ENCODE results near the gene SNX32.

DNA sequence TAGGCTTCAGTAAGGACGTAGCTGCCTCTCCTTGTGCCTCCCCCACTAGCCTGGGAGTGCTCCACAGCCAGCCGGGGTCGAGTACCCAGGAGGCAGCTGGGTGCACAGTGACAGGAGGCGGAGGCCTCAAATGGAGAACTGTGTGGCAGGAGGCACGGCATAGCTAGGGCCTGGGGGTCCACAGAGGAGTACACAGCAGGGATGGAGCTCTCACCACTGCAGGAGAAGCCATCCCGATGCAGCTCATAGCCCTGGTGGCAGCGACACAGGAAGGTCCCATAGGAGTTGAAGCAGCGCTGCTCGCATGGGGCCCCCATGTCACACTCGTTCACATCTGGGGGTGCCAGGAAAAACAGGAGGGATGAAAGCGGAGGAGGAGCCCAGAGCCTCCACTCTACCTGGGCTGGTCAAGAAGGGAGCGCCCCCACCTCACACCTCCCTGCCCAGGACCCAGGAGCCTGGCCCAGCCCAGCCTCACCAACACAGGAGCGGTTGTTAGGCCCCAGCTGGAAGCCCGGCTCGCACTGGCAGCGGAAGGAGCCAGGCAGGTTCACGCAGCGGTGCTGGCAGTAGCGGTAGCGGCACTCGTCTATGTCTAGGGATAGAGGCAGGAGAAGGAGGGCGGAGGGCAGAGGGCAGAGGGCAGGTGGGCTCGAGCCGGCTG lies 36.0 kb downstream of the SNX32 start:
- TF ChIP-seq, protein P1, sequence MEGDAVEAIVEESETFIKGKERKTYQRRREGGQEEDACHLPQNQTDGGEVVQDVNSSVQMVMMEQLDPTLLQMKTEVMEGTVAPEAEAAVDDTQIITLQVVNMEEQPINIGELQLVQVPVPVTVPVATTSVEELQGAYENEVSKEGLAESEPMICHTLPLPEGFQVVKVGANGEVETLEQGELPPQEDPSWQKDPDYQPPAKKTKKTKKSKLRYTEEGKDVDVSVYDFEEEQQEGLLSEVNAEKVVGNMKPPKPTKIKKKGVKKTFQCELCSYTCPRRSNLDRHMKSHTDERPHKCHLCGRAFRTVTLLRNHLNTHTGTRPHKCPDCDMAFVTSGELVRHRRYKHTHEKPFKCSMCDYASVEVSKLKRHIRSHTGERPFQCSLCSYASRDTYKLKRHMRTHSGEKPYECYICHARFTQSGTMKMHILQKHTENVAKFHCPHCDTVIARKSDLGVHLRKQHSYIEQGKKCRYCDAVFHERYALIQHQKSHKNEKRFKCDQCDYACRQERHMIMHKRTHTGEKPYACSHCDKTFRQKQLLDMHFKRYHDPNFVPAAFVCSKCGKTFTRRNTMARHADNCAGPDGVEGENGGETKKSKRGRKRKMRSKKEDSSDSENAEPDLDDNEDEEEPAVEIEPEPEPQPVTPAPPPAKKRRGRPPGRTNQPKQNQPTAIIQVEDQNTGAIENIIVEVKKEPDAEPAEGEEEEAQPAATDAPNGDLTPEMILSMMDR (conservative IDR thresholded peaks at IDR 0.05), result no peak
- TF ChIP-seq ZFX (IDR thresholded peaks at IDR 0.05), result no peak

Data from C4-2B (cell line).